KMS-11 (cell line): ENCODE results near the gene TNS2.

Experiments
- H2AFZ ChIP-seq: fragments of 200-600 bp; sonication (generic); 2 replicates; pipeline ENCODE4 v1.6.1; 2016; ENCODE audit warnings: antibody characterized with exemption, mixed run types, low read depth
- H3K27ac ChIP-seq: fragments of 200-600 bp; sonication (generic); 2 replicates; pipeline ENCODE4 v1.6.1; 2016; ENCODE audit warnings: mild to moderate bottlenecking, mixed run types
- H3K27me3 ChIP-seq: fragments of 200-600 bp; sonication (generic); 2 replicates; pipeline ENCODE4 v1.6.1; 2017; ENCODE audit warnings: mild to moderate bottlenecking, low read depth, mixed run types, moderate library complexity; ENCODE audit not compliant: insufficient read depth
- H3K36me3 ChIP-seq: fragments of 200-600 bp; sonication (generic); 2 replicates; pipeline ENCODE4 v1.6.1; 2017; ENCODE audit warnings: mild to moderate bottlenecking, mixed run types; ENCODE audit not compliant: insufficient read depth
- H3K4me1 ChIP-seq: fragments of 200-600 bp; sonication (generic); 2 replicates; pipeline ENCODE4 v1.6.1; 2016; ENCODE audit warnings: mild to moderate bottlenecking, low read depth, mixed run types; ENCODE audit not compliant: poor library complexity, severe bottlenecking
- H3K4me2 ChIP-seq: fragments of 200-600 bp; sonication (generic); 2 replicates; pipeline ENCODE4 v1.7.0; 2016; ENCODE audit warnings: mild to moderate bottlenecking, mixed run types
- H3K4me3 ChIP-seq: fragments of 200-600 bp; sonication (generic); IDR thresholded peaks from 2 replicates; pipeline ENCODE4 v1.6.1; 2017; ENCODE audit warnings: low read depth, low read length, mixed read lengths; ENCODE audit not compliant: insufficient read depth
- H3K79me2 ChIP-seq: fragments of 200-600 bp; sonication (generic); 2 replicates; pipeline ENCODE4 v1.6.1; 2016; ENCODE audit warnings: low read depth, mixed run types; ENCODE audit not compliant: insufficient read depth
- H3K9ac ChIP-seq: fragments of 200-600 bp; sonication (generic); 2 replicates; pipeline ENCODE4 v1.6.1; 2016; ENCODE audit warnings: mild to moderate bottlenecking, mixed run types
- H4K20me1 ChIP-seq: fragments of 200-600 bp; sonication (generic); 2 replicates; pipeline ENCODE4 v1.6.1; 2016; ENCODE audit warnings: mild to moderate bottlenecking, mixed run types; ENCODE audit not compliant: insufficient read depth
- TF ChIP-seq, protein P1 (sequence below): fragments of 200-600 bp; sonication (generic); conservative IDR thresholded peaks from 2 replicates; pipeline ENCODE4 v1.6.1; 2017; ENCODE audit warnings: low read depth, mild to moderate bottlenecking, antibody characterized with exemption, low read length, moderate library complexity, mixed read lengths

Gene TNS2

DNA sequence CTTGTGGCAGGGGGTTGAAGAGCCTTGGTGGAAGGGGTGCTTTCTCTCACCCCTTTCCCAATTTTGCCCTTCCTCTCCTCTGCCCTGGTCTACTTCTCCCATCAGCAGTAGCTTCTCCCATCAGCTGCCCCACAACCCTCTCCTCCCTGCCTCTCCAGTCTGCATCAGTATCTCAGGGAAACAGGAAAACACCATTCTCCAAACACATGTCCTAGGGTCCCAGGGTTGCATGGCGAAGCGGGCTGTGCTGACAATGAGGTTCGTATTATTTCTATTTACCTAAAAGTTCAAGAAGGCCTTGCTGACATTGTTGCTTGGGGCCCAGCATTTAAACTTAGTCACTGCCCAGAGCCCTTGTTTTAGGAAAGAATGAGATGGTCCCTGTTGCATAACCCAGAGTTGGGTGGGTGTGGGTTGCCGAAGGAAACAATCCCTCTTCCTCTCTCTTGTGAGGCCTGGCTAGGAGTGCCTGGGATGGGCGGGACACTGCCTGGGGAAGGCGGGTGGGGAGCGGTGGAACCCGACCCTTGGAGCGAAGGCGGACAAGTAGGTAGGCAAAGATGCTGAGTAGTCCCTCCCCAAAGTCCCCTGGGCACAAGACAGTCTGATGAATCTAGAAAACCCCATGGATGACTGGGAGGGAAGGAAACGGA is 46.4 kb downstream of the TNS2 start:
- H3K4me3 ChIP-seq = no peak overlapping the region
- no peak overlapping the region for H3K4me2 ChIP-seq
- H4K20me1 ChIP-seq = no peaks in the 10 kb centered on the region
- H3K9ac ChIP-seq = no peak overlapping the region
- peaks cover 6% of the 10 kb centered on the region for H3K27me3 ChIP-seq
- no peak overlapping the region for H3K27ac ChIP-seq
- no peak overlapping the region for H2AFZ ChIP-seq
- TF ChIP-seq, protein P1, sequence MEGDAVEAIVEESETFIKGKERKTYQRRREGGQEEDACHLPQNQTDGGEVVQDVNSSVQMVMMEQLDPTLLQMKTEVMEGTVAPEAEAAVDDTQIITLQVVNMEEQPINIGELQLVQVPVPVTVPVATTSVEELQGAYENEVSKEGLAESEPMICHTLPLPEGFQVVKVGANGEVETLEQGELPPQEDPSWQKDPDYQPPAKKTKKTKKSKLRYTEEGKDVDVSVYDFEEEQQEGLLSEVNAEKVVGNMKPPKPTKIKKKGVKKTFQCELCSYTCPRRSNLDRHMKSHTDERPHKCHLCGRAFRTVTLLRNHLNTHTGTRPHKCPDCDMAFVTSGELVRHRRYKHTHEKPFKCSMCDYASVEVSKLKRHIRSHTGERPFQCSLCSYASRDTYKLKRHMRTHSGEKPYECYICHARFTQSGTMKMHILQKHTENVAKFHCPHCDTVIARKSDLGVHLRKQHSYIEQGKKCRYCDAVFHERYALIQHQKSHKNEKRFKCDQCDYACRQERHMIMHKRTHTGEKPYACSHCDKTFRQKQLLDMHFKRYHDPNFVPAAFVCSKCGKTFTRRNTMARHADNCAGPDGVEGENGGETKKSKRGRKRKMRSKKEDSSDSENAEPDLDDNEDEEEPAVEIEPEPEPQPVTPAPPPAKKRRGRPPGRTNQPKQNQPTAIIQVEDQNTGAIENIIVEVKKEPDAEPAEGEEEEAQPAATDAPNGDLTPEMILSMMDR = no peak
- H3K79me2 ChIP-seq = no peaks in the 10 kb centered on the region
- H3K36me3 ChIP-seq = no peaks in the 10 kb centered on the region
- H3K4me1 ChIP-seq = peaks cover 21% of the 10 kb centered on the region

DNA sequence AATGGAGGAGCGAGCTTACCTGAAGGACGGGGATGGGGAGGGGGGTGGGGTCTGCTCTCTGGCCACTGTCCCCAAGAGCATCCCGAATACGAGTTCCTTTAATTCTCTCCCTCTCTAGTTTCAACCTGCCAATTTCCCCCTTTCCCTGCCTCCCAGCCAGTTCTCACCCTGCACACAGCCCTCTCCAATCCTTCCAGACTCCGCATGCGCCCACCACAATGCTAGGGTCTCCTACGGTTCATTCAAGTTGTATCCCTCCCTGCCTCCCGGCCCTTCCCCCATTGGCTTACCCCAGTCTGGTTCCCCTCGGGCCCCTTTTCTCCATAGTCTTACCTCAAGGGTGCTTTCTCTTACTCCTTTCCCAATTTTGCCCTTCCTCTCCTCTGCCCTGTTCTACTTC is 46.9 kb downstream of the TNS2 start:
- Histone ChIP-seq H3K27me3 (peaks cover 6% of the 10 kb centered on the region), H3K36me3 (no peaks in the 10 kb centered on the region), H4K20me1 (no peaks in the 10 kb centered on the region), H3K4me1 (peaks cover 21% of the 10 kb centered on the region), H3K4me2 (no peak overlapping the region), H3K27ac (no peak overlapping the region), H3K79me2 (no peaks in the 10 kb centered on the region), H2AFZ (no peak overlapping the region), H3K4me3 (no peak overlapping the region), H3K9ac (no peak overlapping the region)
- TF ChIP-seq, protein P1 = no peak

DNA sequence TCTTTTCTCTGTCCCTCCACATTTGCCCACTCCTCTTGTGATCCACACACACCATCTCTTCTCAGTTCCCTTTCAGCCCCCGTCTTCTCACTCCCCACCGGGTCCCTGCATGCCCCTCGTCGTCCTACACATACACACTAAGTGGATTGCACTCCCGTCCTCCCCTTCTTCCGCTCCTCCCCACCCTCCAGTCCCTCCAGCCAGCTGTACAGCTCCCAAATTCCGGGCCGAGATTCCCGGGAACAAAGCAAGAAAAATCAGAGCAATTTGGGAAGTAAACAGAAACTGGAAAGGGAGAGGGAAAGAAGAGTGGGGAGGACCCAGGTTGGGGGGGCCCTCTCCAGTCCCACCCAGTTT is 47.3 kb downstream of the TNS2 start:
- Histone ChIP-seq H3K4me1 (peaks cover 21% of the 10 kb centered on the region), H4K20me1 (no peaks in the 10 kb centered on the region), H2AFZ (peak overlapping the region; percentile 99), H3K4me3 (no peak overlapping the region), H3K9ac (peak overlapping the region; percentile 45; the same call in 1 of the 2 replicates), H3K27me3 (peaks cover 6% of the 10 kb centered on the region), H3K27ac (no peak overlapping the region), H3K36me3 (no peaks in the 10 kb centered on the region), H3K4me2 (peak overlapping the region; percentile 93), H3K79me2 (no peaks in the 10 kb centered on the region)
- TF ChIP-seq, protein P1 = no peak

DNA sequence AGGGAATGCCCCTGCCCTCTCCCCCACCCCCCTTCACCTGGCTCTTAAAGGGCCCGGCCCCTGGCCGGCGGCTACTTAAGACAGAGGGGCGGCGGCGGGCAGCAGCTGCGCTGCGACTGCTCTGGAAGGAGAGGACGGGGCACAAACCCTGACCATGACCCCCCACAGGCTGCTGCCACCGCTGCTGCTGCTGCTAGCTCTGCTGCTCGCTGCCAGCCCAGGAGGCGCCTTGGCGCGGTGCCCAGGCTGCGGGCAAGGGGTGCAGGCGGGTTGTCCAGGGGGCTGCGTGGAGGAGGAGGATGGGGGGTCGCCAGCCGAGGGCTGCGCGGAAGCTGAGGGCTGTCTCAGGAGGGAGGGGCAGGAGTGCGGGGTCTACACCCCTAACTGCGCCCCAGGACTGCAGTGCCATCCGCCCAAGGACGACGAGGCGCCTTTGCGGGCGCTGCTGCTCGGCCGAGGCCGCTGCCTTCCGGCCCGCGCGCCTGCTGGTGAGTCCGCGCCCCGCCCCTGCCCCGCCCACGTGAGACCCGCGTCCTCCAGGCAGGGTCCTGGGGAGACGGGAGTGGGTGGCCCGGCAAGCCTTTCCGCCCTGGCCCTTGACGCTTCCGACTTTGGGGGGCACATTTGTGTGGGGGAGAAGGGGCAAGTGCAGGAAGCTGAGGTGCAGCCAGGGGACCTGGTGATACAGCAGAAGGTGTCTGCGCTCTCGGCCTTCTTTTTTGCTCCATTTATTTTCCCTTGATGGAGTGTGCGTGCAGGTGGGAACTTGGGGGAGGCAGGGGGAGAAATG is 47.9 kb downstream of the TNS2 start, which contains the start of gene IGFBP6:
TSS of gene IGFBP6 (plus strand) at position 104 of the 790 bp plus-strand sequence. CDS start at position 155, 51 bp downstream.
- TF ChIP-seq, protein P1 = no peak; the same call in 1 of the 2 replicates
- peak within 1 kb of the TSS; percentile 99 for H2AFZ ChIP-seq
- H3K4me2 ChIP-seq = peak within 1 kb of the TSS; percentile 93
- peaks cover 21% of the 10 kb centered on the region for H3K4me1 ChIP-seq
- no peaks in the 10 kb centered on the region for H3K36me3 ChIP-seq
- H4K20me1 ChIP-seq = no peaks in the 10 kb centered on the region
- H3K27ac ChIP-seq = no peak within 1 kb of the TSS
- no peak within 1 kb of the TSS for H3K4me3 ChIP-seq
- no peaks in the 10 kb centered on the region for H3K79me2 ChIP-seq
- H3K27me3 ChIP-seq = peaks cover 6% of the 10 kb centered on the region
- H3K9ac ChIP-seq = peak within 1 kb of the TSS; percentile 45; the same call in 1 of the 2 replicates
